GM19240 (cell line): ENCODE data around the gene NAA15.
"Not testable (repeated sequence)": the region's sequence is repeated elsewhere in the genome, so short reads cannot be mapped to it uniquely, and the experiment has no call there.

ENCODE experiments used
- DNase-seq: peaks from one replicate; pipeline ENCODE4 v3.0.0; 2011; ENCODE audit warnings: low spot score; ENCODE audit not compliant: insufficient read length

NAA15 gene

GRCh38 chr4:139297001-139297410 is 4.3 kb upstream of the NAA15 start:
- DNase-seq, result no peak

- DNase-seq, result no peak
These were observed 1.8 kb upstream of the NAA15 start for GRCh38 chr4:139299536-139299935.

GRCh38 chr4:139300431-139301112 is 733 bp upstream of the NAA15 start:
- no peak for DNase-seq

- no peak for DNase-seq
These were observed 711 bp downstream of the NAA15 start, which contains the start of gene NDUFC1 for GRCh38 chr4:139301821-139302611. NDUFC1 (minus strand) TSS chr4:139302477; CDS start chr4:139295798, 6,679 bp downstream.

- no peak for DNase-seq
These were observed 3.6 kb downstream of the NAA15 start for GRCh38 chr4:139304920-139305319.

GRCh38 chr4:139311909-139312308 is 10.6 kb downstream of the NAA15 start:
- DNase-seq, result no peak

GRCh38 chr4:139312552-139313332 is 11.4 kb downstream of the NAA15 start:
- DNase-seq, result no peak

GRCh38 chr4:139313414-139313813 is 12.1 kb downstream of the NAA15 start:
- DNase-seq, result not testable (repeated sequence)

- no peak for DNase-seq
These were observed 12.9 kb downstream of the NAA15 start for GRCh38 chr4:139314047-139314800.

- DNase-seq, result no peak
These were observed 13.9 kb downstream of the NAA15 start for GRCh38 chr4:139315221-139315675.

- DNase-seq, result no peak
These were observed 15.4 kb downstream of the NAA15 start for GRCh38 chr4:139316733-139317132.

GRCh38 chr4:139317635-139318034 is 16.3 kb downstream of the NAA15 start:
- no peak for DNase-seq

GRCh38 chr4:139319571-139319970 is 18.3 kb downstream of the NAA15 start:
- DNase-seq, result no peak

- not testable (repeated sequence) for DNase-seq
These were observed 20.8 kb downstream of the NAA15 start for GRCh38 chr4:139322070-139322469.

- not testable (repeated sequence) for DNase-seq
These were observed 21.2 kb downstream of the NAA15 start for GRCh38 chr4:139322541-139322940.

GRCh38 chr4:139324620-139325019 is 23.3 kb downstream of the NAA15 start:
- no peak for DNase-seq

- no peak for DNase-seq
These were observed 28.4 kb downstream of the NAA15 start for GRCh38 chr4:139329665-139330200.

- DNase-seq, result no peak
These were observed 29.0 kb downstream of the NAA15 start for GRCh38 chr4:139330283-139330682.

GRCh38 chr4:139331185-139331584 is 29.9 kb downstream of the NAA15 start:
- DNase-seq, result no peak

GRCh38 chr4:139333046-139333445 is 31.7 kb downstream of the NAA15 start:
- DNase-seq, result no peak

GRCh38 chr4:139337612-139338011 is 36.3 kb downstream of the NAA15 start:
- DNase-seq, result no peak
